HUES64 (cell line): Measurements from ENCODE around the gene PLCB2.

Experiments
- H3K27ac ChIP-seq: 2 replicates; pipeline ENCODE4 v1.7.0; 2013; ENCODE audit warnings: low read depth, low read length, inconsistent platforms
- H3K27me3 ChIP-seq: 2 replicates; pipeline ENCODE4 v1.6.1; 2013; ENCODE audit warnings: mild to moderate bottlenecking, low read length; ENCODE audit not compliant: insufficient read depth
- H3K36me3 ChIP-seq: 2 replicates; pipeline ENCODE4 v1.6.1; 2013; ENCODE audit warnings: mild to moderate bottlenecking, low read length; ENCODE audit not compliant: insufficient read depth
- H3K4me1 ChIP-seq: 2 replicates; pipeline ENCODE4 v1.6.1; 2013; ENCODE audit warnings: mild to moderate bottlenecking, low read length, moderate library complexity; ENCODE audit not compliant: insufficient read depth
- H3K4me3 ChIP-seq: 2 replicates; pipeline ENCODE4 v1.5.1; 2013; ENCODE audit warnings: mild to moderate bottlenecking, low read length, moderate library complexity
- H3K9ac ChIP-seq: 2 replicates; pipeline ENCODE4 v1.6.1; 2013; ENCODE audit warnings: mild to moderate bottlenecking, low read depth, low read length
- H3K9me3 ChIP-seq: 2 replicates; pipeline ENCODE4 v1.6.1; 2013; ENCODE audit warnings: low read depth, low read length; ENCODE audit not compliant: insufficient read depth
- WGBS: fragments of 150-250, 120-280 bp; methylation state at CpG from one replicate; pipeline ENCODE4 v1.1.7; 2013; ENCODE audit warnings: missing lambda C conversion rate; 5-methylcytosine and 5-hydroxymethylcytosine counted together

The PLCB2 gene

DNA sequence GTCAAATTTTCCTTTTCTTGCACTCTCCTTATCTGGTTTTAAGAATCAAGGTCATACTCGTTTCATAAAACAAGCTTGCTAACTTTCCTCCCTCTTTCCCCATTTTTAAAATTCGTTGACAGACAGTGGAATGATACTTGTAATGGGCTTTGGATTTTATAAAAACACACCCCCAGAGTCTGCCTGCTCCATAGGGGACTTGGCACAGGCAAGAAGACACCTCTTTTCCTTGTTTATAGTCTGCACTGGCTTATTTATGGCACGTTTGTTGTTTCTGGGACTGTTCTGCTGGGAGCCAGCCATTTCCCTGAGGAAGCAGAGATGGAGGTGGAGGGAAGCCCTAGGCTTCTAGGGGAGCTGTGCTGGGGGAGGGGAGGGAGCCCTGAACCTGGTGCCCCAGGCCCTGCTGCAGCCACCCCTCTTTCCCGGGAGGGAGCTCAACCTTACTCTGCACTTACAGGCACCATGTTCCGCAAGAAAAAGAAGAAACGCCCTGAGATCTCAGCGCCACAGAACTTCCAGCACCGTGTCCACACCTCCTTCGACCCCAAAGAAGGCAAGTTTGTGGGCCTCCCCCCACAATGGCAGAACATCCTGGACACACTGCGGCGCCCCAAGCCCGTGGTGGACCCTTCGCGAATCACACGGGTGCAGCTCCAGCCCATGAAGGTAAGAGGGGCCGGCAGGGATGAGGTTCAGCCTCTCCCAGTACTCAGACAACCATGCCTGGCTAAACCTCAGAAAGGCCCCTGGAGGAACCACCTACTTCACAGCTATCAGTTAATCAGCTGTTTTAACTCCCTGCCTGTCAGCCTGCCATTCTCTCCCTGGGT lies 43.2 kb downstream of the PLCB2 start:
- H3K27ac ChIP-seq, result no peak overlapping the region
- H3K9ac ChIP-seq, result no peak overlapping the region
- 89% methylated on average over 16 of the region's 16 CpGs for WGBS
- peaks cover 2% of the 10 kb centered on the region; the same call in 1 of the 2 replicates for H3K4me1 ChIP-seq
- H3K36me3 ChIP-seq, result no peaks in the 10 kb centered on the region
- no peaks in the 10 kb centered on the region for H3K9me3 ChIP-seq
- no peak overlapping the region for H3K4me3 ChIP-seq
- H3K27me3 ChIP-seq, result no peaks in the 10 kb centered on the region

DNA sequence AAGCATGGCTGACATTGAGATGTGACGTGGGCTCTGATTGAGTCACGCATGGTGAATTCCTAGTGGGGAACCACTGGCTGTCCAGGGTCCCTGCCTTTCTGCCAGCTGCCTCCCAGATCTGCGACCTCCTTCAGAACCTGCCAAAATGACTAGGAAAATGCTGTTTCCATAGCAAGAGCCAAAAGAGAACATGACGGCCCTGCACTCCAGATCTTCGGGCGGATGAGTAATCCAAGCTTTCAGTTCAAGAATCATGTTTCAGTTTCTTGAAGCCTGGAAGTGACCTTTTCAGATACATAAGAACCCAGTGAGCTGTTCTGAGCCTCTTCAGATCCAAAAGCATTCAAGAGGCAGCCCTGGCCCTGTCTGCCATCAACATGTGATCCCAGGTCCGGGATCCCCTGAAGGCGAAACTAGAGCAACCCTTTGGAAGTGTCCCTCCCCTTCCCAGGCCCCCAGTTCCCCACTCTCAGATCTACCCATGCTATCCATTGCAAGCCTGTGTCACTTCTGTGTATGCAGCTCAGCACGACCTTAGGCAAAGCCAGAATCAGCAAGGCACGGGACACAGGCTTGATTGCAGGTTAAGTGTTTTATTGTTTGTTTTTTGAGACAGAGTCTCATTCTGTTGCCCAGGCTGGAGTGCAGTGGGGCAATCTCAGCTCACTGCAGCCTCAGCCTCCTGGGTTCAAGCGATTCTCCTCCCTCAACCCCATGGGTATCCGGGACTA lies 44.5 kb downstream of the PLCB2 start:
- 90% methylated on average over 12 of the region's 12 CpGs for whole genome bisulfite sequencing
- H3K27me3 ChIP-seq, result no peaks in the 10 kb centered on the region
- no peaks in the 10 kb centered on the region for H3K36me3 ChIP-seq
- no peak overlapping the region for H3K27ac ChIP-seq
- H3K9me3 ChIP-seq, result no peaks in the 10 kb centered on the region
- H3K9ac ChIP-seq, result no peak overlapping the region
- peaks cover 8% of the 10 kb centered on the region; the same call in 1 of the 2 replicates for H3K4me1 ChIP-seq
- no peak overlapping the region for H3K4me3 ChIP-seq

DNA sequence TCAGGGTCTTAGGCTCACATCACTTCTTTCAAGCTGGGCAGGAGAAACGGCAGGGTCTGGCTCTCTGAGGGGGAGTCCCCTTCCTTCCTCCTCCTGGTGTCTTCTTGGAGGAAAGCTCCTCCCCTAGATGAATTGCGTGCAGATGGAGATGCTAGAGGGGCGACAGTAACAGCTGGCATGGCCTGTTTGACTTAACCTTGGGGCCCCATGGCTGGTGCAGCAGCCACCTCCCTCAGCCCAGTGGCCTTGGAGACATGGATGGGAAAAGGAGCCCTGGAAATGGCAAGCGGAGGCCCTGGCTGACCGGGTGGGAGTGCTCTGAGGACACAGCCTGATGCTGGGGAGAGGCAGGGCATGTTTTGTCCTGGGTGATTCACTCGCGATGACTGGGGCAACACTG lies 48.7 kb downstream of the PLCB2 start:
- H3K27me3 ChIP-seq, result peaks cover 5% of the 10 kb centered on the region
- H3K27ac ChIP-seq, result no peak overlapping the region
- no peaks in the 10 kb centered on the region for H3K36me3 ChIP-seq
- H3K4me1 ChIP-seq, result peaks cover 6% of the 10 kb centered on the region; the same call in 1 of the 2 replicates
- no peak overlapping the region for H3K9ac ChIP-seq
- no peak overlapping the region for H3K4me3 ChIP-seq
- 75% methylated on average over 7 of the region's 7 CpGs for WGBS
- no peaks in the 10 kb centered on the region for H3K9me3 ChIP-seq

DNA sequence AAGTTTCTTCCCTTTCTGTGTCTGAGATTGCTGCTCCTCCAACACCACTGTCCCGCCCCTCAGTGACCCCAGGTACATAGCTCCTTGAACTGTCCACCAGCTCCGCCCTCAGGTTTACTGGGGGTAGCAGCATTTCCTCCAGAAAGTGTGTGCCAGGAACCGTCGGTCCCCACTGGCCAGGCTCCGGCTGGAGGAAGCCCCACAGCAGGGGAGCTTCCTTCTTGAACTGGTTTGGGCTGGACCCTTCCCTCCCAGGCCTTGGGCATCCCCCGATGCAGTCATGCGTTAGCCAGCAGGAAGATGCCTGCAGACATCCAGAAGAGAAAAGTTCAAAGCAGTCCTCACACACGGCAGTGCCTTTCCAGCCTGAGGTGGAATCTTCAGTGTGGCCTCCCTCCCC lies 49.2 kb downstream of the PLCB2 start:
- Histone ChIP-seq H3K4me1 (peaks cover 6% of the 10 kb centered on the region; the same call in 1 of the 2 replicates), H3K4me3 (no peak overlapping the region), H3K27me3 (peaks cover 10% of the 10 kb centered on the region), H3K9me3 (no peaks in the 10 kb centered on the region), H3K36me3 (no peaks in the 10 kb centered on the region), H3K9ac (no peak overlapping the region), H3K27ac (no peak overlapping the region)
- WGBS, result 46% methylated on average over 8 of the region's 8 CpGs

DNA sequence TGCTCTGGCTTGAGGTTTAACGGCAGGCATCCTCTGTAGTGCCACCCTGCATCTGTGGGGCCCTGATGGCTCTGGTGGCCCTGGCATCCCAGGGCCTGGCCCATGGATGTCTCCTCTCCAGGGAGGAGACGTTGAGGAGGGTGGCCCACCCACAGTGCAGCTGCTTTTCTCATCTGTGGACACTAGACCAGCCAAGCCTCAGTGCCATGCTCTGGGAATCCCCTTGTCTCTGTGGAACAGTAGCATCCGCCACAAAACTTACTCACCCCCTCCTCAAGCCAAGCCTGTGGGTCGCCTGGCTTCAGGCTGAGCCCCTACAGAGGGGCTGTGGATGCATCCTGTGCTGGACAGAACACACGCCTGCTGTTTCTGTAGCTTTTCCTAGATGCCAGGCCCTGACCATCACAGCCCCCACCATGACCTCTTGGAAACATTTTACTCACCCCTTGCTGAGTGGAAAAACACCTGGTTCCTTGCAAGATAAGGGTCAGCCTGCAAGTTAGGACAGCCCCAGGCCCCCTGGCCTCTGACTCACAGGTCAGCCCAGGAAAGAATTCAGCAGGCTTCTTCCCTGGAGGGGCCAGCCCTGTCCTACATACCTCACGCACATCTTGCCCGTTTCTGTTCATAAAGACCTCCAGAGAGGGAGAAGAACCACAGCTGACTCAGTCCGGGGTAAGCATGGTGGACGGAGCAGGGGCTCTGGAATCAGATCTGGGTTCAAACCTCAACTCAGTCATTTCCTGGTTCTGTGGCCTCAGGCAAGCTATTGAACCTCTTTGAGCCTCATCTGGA lies 49.9 kb downstream of the PLCB2 start:
- Histone ChIP-seq H3K4me1 (peaks cover 8% of the 10 kb centered on the region), H3K9me3 (no peaks in the 10 kb centered on the region), H3K9ac (no peak overlapping the region), H3K4me3 (no peak overlapping the region), H3K27me3 (peaks cover 17% of the 10 kb centered on the region), H3K36me3 (no peaks in the 10 kb centered on the region), H3K27ac (no peak overlapping the region)
- 81% methylated on average over 9 of the region's 9 CpGs for WGBS

DNA sequence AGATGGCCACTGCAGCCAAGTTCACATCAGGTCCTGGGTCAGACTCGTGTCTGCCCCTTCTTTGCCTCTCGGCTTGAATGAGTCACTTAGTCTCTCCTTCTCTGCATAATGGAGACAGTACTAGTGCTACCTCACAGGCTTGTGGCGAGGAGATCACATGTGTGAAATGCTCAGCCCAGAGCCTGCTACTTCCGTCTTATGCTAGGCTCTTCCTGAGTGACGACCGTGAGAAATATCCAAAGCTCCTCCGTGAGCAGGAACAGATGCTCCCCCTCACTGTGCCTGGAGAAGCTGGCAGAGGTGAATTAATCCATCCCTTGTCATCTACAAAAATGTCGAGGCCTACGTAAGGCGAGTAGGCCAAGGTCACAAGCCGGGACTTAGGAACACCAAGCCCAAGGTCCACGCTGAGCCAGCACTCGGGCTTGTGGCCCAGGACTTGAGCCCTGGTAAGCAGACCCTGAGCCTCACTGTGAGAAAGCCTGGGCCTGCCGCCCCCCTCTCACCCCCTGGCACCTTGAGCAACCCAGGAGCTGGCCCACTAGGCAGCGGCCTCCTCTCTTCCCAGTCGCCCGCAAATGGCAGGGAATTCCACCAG lies 51.0 kb downstream of the PLCB2 start:
- H3K27me3 ChIP-seq, result peaks cover 28% of the 10 kb centered on the region
- WGBS, result 86% methylated on average over 17 of the region's 17 CpGs
- H3K4me1 ChIP-seq, result peaks cover 8% of the 10 kb centered on the region
- no peaks in the 10 kb centered on the region for H3K9me3 ChIP-seq
- no peak overlapping the region for H3K27ac ChIP-seq
- no peak overlapping the region for H3K4me3 ChIP-seq
- no peak overlapping the region for H3K9ac ChIP-seq
- no peaks in the 10 kb centered on the region for H3K36me3 ChIP-seq

DNA sequence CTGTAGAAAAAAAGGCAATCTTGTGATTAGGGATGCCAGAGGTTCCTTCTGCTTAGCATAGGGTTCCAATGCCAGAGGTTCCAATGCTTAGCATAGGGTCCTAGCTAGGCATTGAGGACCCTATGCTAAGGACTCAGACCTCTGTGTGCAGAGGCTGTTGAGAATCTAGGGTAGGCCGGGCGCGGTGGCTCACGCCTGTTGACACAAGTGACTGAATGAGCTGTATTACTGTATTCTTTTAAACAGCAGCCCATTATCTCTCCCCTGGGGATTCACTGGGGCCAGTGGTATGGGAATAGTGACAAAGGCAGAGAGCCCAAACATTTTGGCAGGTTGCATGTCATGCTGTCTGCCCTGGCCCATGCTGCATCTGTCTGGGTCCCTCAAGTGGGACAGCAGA lies 52.7 kb downstream of the PLCB2 start:
- Histone ChIP-seq H3K27ac (no peak overlapping the region), H3K4me3 (no peak overlapping the region), H3K9me3 (no peaks in the 10 kb centered on the region), H3K9ac (no peak overlapping the region), H3K36me3 (no peaks in the 10 kb centered on the region), H3K4me1 (peaks cover 8% of the 10 kb centered on the region), H3K27me3 (peaks cover 43% of the 10 kb centered on the region)
- WGBS, result 88% methylated on average over 3 of the region's 4 CpGs

DNA sequence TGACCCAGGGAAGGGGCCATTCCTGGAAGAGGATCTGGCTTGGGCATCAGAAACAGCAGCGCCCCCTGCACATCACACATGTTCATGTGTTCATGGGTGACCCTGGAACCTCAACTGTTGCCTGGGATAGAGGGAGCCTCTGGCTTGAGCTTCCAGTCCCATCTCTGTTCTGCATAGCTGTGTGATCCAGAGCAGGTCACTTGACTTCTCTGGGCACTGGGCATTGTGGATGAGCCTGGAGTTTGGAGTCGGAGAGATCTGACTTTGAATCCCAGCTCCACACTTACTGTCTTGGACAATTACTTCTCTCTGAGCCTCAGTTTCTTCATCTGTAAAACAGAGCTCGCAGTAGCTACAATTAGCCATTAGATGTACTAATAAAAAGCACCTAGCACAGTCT lies 53.3 kb downstream of the PLCB2 start:
- H3K27me3 ChIP-seq, result peaks cover 43% of the 10 kb centered on the region
- H3K4me1 ChIP-seq, result peaks cover 8% of the 10 kb centered on the region
- H3K4me3 ChIP-seq, result no peak overlapping the region
- H3K9ac ChIP-seq, result no peak overlapping the region
- 93% methylated on average over 3 of the region's 3 CpGs for WGBS
- H3K36me3 ChIP-seq, result no peaks in the 10 kb centered on the region
- no peaks in the 10 kb centered on the region for H3K9me3 ChIP-seq
- H3K27ac ChIP-seq, result no peak overlapping the region

DNA sequence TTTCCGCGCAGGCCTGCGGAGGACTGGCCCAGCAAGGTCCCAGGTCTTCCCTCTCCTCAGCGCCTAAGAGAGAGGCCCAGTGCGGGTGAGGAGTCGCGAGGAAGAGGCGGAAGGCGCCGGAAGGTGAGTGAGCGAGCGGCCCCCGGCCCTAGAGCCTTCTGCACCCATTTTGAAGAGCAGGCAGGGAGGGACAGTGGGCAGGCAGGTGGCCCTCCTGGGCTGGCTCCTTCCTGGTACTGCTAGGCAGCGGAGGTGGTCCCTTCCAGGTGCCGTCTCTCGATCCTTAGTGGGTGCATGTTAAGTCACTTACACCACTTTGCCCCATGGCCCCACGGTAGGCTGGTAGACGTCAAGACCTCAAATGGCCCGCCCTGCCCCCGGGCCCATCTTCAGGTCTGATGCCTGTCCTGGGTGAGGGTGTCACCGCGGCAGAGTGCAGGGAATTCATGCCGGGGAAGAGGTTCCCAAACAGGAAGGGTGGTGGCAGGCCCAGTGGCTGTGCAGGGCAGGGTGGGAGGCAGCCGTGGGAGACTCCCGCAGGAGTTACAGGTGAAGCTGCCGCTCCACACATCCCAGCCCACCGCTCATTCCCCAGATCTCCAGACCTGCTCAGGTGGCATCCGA lies 54.5 kb downstream of the PLCB2 start:
- Histone ChIP-seq H3K27me3 (peaks cover 43% of the 10 kb centered on the region), H3K36me3 (no peaks in the 10 kb centered on the region), H3K4me3 (peak overlapping the region; percentile 60), H3K9ac (peak overlapping the region; percentile 63; the same call in 1 of the 2 replicates), H3K9me3 (no peaks in the 10 kb centered on the region), H3K4me1 (peaks cover 3% of the 10 kb centered on the region; the same call in 1 of the 2 replicates), H3K27ac (no peak overlapping the region)
- 59% methylated on average over 28 of the region's 28 CpGs for WGBS

DNA sequence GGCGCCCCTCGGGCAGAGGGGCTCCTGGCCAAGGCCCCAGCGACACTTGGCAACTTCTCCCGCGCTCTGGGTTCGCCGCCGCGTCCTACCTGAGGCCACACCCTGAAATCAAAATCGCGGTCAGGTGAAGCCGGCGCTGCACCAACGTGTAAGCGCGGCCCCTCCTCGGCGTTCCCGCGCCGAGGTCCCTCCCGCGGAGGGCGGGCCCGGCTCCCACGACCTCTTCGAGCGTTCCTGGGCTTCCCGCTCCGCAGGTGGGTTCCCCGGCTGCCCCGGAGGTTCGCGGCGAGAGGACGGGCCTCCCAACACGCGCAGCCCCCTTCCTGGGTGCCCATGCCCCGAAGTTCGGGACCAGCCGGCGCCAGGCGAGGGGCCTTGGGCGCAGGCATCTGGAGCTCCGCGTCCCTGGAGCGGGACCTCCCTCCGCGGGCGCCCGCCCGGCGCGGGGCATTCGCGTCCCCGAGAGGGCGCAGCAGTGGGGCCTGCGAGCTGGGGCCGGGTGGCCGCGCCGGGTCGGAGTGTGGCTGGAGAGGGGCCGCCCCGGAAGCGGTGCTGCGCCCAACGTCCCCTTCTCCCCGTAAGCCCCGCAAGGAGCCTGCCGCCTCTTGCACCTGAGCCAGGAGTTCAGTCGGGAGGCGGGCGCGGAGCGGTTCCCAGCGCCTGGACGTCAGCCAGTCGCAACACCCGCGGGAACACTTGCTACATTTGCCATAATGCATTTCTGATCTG lies 55.1 kb downstream of the PLCB2 start:
- Histone ChIP-seq H3K4me1 (peaks cover 3% of the 10 kb centered on the region; the same call in 1 of the 2 replicates), H3K27me3 (peaks cover 43% of the 10 kb centered on the region), H3K9me3 (no peaks in the 10 kb centered on the region), H3K36me3 (no peaks in the 10 kb centered on the region), H3K4me3 (peak overlapping the region; percentile 60), H3K9ac (peak overlapping the region; percentile 63), H3K27ac (no peak overlapping the region)
- 1% methylated on average over 82 of the region's 82 CpGs for WGBS
